Measurements from ENCODE around the gene SND1. TPM values are rescaled to one million over a fixed set of nuclear protein-coding genes. Genes with fewer than 3 reads are reported as not detected.

SND1 gene
- total RNA-seq, 1 experiment from 2014 or later: 218 TPM

DNA sequence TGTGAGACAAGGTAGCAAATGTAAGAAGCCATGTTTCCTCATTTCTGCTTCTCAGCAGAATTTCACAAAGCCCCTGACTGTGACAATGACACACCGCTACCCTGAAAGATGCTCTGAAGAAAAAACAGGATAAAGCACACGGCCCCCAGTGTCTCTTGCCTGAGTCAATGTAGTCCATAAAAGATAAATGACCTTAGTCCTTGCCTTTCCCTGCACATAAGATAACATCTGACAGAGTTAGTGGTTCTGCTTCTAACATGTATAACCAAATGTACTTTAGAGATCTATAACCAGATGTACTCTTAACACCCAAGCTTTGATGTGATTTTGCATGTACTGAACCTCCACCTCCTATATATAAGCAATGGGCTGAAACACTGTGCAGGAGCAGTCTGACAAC is 3.0 kb upstream of the SND1 start:
- Histone ChIP-seq H2AK5ac (ENCODE audit: insufficient read length, low read length) (no peak overlapping the region), H3K9ac (ENCODE audit: extremely low read depth, insufficient read length, low read length) (no peak overlapping the region), H2AFZ (ENCODE audit: low read length) (no peak overlapping the region), H3K4me1 (ENCODE audit: insufficient read depth, low read length) (no peaks in the 10 kb centered on the region; the same call in 1 of the 2 replicates), H4K91ac (ENCODE audit: insufficient read length, low read depth, low read length) (no peak overlapping the region), H3K23ac (ENCODE audit: insufficient read length, low read depth, low read length) (no peak overlapping the region), H3K4ac (ENCODE audit: low read depth, low read length) (no peak overlapping the region), H3K27me3 (ENCODE audit: insufficient read depth, low read length) (no peaks in the 10 kb centered on the region), H3K14ac (ENCODE audit: insufficient read depth, low read length) (no peak overlapping the region), H4K8ac (replicated peaks; ENCODE audit: insufficient read length, low read depth, low read length) (no peak overlapping the region), H3K9me3 (ENCODE audit: control insufficient read depth, low read depth, low read length) (no peaks in the 10 kb centered on the region), H2BK120ac (ENCODE audit: low read depth, low read length, poor library complexity, severe bottlenecking) (no peak overlapping the region), H2BK5ac (ENCODE audit: insufficient read length, low read length) (no peak overlapping the region), H3T11ph (ENCODE audit: low read length) (no peak overlapping the region), H3K27ac (ENCODE audit: insufficient read length, low read depth, low read length) (no peak overlapping the region), H3K4me2 (ENCODE audit: insufficient read depth, insufficient read length, low read length) (no peak overlapping the region), H3K79me1 (ENCODE audit: insufficient read depth, low read depth, low read length, poor library complexity, severe bottlenecking) (no peaks in the 10 kb centered on the region), H3K56ac (ENCODE audit: insufficient read length, low read depth, low read length) (no peak overlapping the region), H4K5ac (ENCODE audit: insufficient read length, low read depth, low read length) (no peak overlapping the region), H3K23me2 (ENCODE audit: insufficient read length, low read depth, low read length, poor library complexity, severe bottlenecking) (peaks cover 5% of the 10 kb centered on the region), H4K20me1 (ENCODE audit: control insufficient read depth, insufficient read depth, insufficient read length) (no peaks in the 10 kb centered on the region), H3K18ac (ENCODE audit: insufficient read length, low read depth, low read length) (no peak overlapping the region), H3K79me2 (ENCODE audit: insufficient read depth, low read length) (peaks cover 15% of the 10 kb centered on the region; the same call in 1 of the 2 replicates), H2BK15ac (ENCODE audit: low read depth, low read length) (no peak overlapping the region), H2BK12ac (ENCODE audit: insufficient read length, low read depth, low read length) (no peak overlapping the region), H2BK20ac (ENCODE audit: low read depth, low read length, poor library complexity, severe bottlenecking) (no peak overlapping the region)
- no peaks in the 10 kb centered on the region for H3K9me3 Mint-ChIP-seq
- WGBS (ENCODE audit: extremely low coverage, insufficient read length, low lambda C conversion rate): no CpG with 5 or more reads among the region's 2 CpGs
- DNase-seq: no peak
- no peak overlapping the region for H3K27ac Mint-ChIP-seq
- H3K27me3 Mint-ChIP-seq (ENCODE audit: low read depth): no peaks in the 10 kb centered on the region
- H3K4me3 Mint-ChIP-seq: no peak overlapping the region
- peaks cover 16 to 18% of the 10 kb centered on the region in 2 experiments for H3K4me1 Mint-ChIP-seq
- H3K36me3 Mint-ChIP-seq (ENCODE audit: insufficient read depth in 1 of 3, low read depth in 3 of 3): peaks cover 0 to 5% (median 4%) of the 10 kb centered on the region in 3 experiments; a peak in 4 of 7 replicates
- TF ChIP-seq, protein P1, sequence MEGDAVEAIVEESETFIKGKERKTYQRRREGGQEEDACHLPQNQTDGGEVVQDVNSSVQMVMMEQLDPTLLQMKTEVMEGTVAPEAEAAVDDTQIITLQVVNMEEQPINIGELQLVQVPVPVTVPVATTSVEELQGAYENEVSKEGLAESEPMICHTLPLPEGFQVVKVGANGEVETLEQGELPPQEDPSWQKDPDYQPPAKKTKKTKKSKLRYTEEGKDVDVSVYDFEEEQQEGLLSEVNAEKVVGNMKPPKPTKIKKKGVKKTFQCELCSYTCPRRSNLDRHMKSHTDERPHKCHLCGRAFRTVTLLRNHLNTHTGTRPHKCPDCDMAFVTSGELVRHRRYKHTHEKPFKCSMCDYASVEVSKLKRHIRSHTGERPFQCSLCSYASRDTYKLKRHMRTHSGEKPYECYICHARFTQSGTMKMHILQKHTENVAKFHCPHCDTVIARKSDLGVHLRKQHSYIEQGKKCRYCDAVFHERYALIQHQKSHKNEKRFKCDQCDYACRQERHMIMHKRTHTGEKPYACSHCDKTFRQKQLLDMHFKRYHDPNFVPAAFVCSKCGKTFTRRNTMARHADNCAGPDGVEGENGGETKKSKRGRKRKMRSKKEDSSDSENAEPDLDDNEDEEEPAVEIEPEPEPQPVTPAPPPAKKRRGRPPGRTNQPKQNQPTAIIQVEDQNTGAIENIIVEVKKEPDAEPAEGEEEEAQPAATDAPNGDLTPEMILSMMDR (conservative IDR thresholded peaks at IDR 0.05): no peak

All from H9 (cell line).